ENCODE results near the gene CACNB4.
"Not testable (repeated sequence)": the region's sequence is repeated elsewhere in the genome, so short reads cannot be mapped to it uniquely, and the experiment has no call there.

The CACNB4 gene

GRCh38 chr2:151891566-151892194 is 207.2 kb downstream of the CACNB4 start:
- DNase-seq, result no peak

DNA sequence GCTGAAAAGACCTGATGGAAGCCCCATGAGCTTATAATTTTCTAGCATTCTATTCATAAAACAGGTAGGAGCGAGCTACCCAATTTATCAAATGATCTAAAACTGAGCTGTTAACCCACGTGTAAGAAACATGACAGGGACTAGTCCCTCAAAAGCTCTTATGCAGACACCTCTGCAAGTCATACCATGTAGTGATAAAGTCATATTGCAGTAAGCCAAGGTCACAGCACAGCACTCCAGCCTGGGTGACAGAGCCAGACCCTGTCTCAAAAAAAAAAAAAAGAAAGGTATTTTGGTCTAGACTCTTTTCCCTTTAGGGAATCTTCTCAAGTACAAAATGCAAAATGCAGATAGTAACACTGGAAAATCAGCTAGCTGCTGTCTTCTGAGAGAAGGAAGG is 211.7 kb downstream of the CACNB4 start:
- no peak for DNase-seq

DNA sequence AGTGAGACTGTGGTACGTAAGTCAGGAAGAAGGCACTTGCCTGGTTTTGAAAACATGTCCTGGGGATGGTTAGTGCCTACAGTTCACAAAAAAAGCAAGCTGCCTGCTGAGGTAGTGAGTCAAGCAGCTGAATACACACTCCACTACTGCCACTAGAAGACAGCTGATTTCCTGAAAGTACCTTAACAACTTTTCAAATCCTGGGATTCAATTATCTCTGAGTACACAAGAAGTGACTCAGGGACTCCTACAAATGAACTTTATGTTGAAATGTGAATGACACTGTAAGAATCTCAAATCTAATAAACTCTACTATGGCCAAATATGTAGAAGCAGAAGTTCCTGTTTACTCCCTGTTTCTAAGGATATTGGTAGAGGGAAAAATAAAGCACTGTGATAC is 212.6 kb downstream of the CACNB4 start:
- DNase-seq, result no peak

- no peak for DNase-seq
Measured at GRCh38 chr2:151882786-151883445, 215.9 kb downstream of the CACNB4 start.

GRCh38 chr2:151881342-151881741 is 217.5 kb downstream of the CACNB4 start:
- no peak for DNase-seq

DNA sequence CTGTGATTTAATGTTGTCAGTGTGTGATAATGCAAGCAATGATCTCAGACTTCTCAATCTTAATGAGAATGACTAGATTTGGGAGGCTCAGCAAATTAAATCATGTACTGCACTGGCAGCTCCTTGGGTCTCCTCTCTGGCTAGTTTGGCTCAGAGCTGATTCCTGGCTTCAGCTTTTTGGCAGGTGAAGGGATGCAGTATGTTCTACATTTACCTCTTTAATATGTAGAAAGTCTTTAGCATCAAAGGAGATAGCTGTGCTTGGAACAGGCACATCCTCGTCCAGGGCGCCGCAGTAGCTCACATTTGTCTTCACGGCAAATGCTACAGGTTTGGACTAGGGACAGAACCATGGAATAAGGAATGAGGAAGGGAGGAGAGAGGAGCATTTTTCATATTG is 218.3 kb downstream of the CACNB4 start:
- no peak for DNase-seq

DNA sequence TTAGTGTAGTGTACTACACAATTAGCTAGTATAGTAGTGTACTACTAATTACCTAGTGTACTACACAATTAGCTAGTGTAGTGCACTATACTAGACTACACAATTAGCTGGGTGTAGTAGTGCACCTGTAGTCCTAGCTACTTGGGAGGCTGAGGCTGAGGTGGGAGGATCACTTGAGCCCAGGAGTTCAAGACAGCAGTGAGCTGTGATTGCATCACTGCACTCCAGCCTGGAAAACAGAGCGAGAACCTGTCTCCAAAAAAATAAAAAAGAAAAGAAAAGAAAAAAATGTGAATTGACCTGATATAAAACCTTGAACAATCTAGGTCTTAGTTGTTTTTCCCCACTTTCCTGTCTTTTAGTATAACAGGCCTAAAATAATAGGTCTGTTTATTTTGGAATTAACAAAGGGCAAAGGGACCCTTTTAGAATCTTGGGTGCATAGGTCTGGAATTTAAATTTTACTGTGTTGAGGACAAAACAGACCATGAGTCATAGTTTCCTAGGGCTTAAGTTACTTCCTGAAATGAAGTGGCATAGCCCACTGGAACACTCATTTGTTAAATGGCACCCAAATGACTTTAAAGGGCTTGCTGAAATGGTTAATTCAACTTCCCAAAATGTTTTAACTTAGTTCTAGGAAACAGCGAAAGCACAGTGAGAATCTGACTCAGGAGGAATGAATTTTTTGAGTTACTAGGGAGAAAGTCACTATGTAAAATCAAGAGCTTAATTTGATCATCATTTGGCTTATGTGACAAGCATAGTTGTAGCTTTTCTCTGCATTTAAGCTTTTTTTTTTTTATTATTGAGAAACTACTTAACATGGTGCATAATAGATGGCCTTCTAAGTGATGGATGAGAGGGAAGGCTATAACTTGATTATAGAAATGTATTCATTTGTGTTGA is 219.9 kb downstream of the CACNB4 start:
- no peak for DNase-seq

GRCh38 chr2:151878204-151878603 is 220.6 kb downstream of the CACNB4 start:
- no peak for DNase-seq

GRCh38 chr2:151875631-151876030 is 223.2 kb downstream of the CACNB4 start:
- not testable (repeated sequence) for DNase-seq

- no peak for DNase-seq
Measured at GRCh38 chr2:151872463-151872862, 226.4 kb downstream of the CACNB4 start.

- no peak for DNase-seq
Measured at GRCh38 chr2:151869291-151869690, 229.6 kb downstream of the CACNB4 start.

DNA sequence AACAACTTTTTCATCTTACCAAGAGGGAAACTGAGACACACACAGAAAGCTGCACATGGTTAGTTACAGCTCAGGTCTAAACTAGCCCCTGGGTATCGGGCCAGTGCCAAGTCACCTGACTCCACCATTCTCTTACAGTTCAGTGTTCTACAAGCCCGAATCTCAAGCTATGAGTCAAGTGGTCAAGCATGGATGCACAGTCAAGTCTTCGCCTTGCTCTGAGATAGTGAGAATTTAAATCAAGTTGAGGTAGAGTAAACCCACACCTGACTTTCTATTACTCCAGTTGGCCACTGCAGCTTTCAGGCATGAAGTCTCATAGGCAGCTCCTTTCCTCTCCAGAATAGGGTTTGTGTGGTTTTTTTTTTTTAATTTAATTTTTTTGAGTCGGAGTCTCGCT is 236.1 kb downstream of the CACNB4 start:
- DNase-seq, result no peak

- DNase-seq, result no peak
Measured at GRCh38 chr2:151861174-151861573, 237.7 kb downstream of the CACNB4 start.

DNA sequence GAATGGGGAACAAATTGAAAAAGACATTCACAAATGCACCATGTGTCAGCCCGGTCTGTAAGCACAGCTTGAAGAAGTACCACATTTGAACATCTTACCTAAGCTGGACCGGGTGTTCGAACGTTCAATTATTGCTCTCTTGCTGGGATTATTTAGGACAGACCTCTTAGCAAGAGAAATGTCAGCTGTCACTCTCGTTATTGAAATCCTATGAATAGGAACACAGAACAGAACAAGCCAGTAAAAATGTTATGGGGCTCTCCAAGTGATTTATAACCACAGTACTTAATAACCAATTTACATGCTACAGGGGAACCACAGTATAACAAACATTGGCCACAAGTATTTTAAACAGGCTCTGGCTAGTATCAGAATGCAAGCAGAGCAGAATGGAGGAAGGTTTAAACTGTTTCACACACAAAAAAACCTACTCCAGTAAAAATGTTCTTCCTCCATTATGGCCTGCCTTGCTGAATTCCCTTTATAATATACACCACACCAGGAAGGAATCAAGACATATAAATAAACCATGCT is 238.2 kb downstream of the CACNB4 start:
- DNase-seq, result no peak

DNA sequence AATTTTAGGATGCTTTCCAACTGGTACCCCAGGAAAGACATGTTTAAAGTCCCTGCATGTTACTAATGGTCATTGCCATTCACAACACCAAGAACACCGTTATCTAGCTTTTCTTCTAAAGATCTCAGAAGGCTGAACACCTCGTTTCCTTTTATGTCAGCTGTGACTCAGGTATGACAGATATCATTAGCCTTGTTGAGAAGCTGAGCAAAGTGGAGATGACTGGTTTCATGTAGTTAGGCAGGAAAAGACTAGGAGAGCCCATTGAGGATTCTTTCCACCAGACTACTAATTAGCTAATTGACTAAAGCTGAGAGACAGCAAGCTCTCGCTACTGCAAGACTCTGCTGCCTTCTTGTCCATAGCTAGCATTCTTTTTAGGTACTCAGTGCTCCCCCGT is 238.6 kb downstream of the CACNB4 start:
- DNase-seq, result no peak

DNA sequence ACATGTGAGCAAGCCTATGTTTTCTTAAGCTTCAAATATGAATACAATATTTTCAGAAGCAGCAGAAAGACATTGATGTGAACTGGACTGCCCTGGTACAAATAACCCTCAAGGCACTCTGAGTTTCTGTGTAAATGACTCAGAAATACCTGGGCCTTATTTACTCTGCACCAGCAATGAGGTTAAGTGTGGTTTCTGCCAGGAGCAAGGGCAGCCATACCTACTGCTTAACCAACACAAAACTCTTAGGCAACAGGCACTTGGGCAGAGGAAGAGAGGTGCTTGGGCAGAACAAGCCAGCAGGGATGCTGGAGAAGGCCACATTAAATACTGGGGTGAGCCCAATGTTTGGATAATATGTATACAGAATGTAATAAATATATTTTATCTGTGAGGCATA is 241.2 kb downstream of the CACNB4 start:
- DNase-seq, result no peak

- no peak for DNase-seq
Measured at GRCh38 chr2:151855111-151855510, 243.7 kb downstream of the CACNB4 start.

- DNase-seq, result no peak
Measured at GRCh38 chr2:151853070-151853758, 245.6 kb downstream of the CACNB4 start.

GRCh38 chr2:151852260-151853069 is 246.4 kb downstream of the CACNB4 start:
- no peak for DNase-seq

DNA sequence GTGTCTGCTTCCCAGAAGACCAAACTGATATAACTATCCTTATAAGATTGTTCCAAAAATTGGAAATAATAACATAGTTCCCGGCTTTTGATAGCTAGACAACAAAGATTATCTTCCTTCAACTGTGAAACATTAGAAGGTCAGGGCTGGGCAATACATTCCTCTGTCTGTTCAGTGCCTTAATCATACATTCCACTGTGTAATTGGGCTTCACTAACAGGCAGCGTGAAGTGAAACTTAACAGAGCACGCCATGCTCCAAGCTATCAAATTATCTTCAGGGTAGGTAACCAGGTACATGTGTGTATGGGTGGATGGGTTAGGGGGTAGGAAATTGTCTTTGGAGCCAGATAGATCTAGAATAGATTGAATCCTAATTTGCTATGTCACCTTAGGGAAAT is 247.1 kb downstream of the CACNB4 start:
- no peak for DNase-seq

GRCh38 chr2:151849413-151850010 is 249.3 kb downstream of the CACNB4 start:
- no peak for DNase-seq

GRCh38 chr2:151845884-151846283 is 253.0 kb downstream of the CACNB4 start:
- no peak for DNase-seq
